K562 (cell line): Measurements from ENCODE around the gene CMTM1. TPM values are rescaled to one million over a fixed set of nuclear protein-coding genes. Genes with fewer than 3 reads are reported as not detected.

Experiments
- ATAC-seq: fragments of 200-7000 bp; cut with Tn5 transposase; 3 replicates; pipeline ENCODE4 v1.9.1; 2020; ENCODE audit warnings: moderate library complexity
- BruUV-seq: library from RNA; stranded (reverse); fragments of 400-500 nt; replicated peaks from 2 replicates; lab custom pipeline; 2021; lab: Mats Ljungman, UMichigan
- CTCF ChIA-PET: fragments of 300-600 bp; formaldehyde crosslinking; extraction: SDS; loops from one replicate; lab custom pipeline; 2021; ENCODE audit warnings: low intra/inter-chr PET ratio; lab: Yijun Ruan, JAX
- POLR2A ChIA-PET: fragments of 300-600, 350-650 bp; sonication (Branson Sonifier 250); formaldehyde crosslinking; extraction: SDS; loops from one replicate; lab custom pipeline; 2021; ENCODE audit warnings: antibody characterized with exemption, inconsistent platforms; lab: Yijun Ruan, JAX
- DNase-seq, 4 experiments: peaks; one replicate each; pipeline versions ENCODE4 v3.0.0 to v3.0.0-alpha.2; 2011 to 2018; ENCODE audit warnings: low spot score in 3 of 4, mixed read lengths in 3 of 4; ENCODE audit errors: extremely low read depth in 1 of 4
- FAIRE-seq: peaks from 2 replicates; lab custom pipeline; 2011; peaks lifted over from hg19 to GRCh38; lab: Jason Lieb, UNC
- H2AFZ ChIP-seq: 2 replicates; pipeline ENCODE4 v1.6.0; 2011; ENCODE audit warnings: low read depth, low read length, control low read depth, inconsistent platforms
- H3K27ac ChIP-seq: fragments of 200-600 bp; 3 replicates; pipeline ENCODE4 v1.8.0; 2011; ENCODE audit warnings: low read depth, mild to moderate bottlenecking, control low read depth, inconsistent platforms, low read length, moderate library complexity, mixed read lengths; ENCODE audit errors: extremely low read depth
- H3K27me3 ChIP-seq, 2 experiments: fragments of 300-600 bp in 1 of 2; 2 replicates in 1 of 2; 3 replicates in 1 of 2; pipeline versions ENCODE4 v1.6.0 to v1.8.0; 2011; ENCODE audit warnings: inconsistent platforms in 2 of 2, low read length in 2 of 2, mild to moderate bottlenecking in 1 of 2, mixed read lengths in 1 of 2, moderate library complexity in 1 of 2; ENCODE audit not compliant: control insufficient read depth in 2 of 2, insufficient read depth in 2 of 2
- H3K36me3 ChIP-seq: fragments of 300-600 bp; 3 replicates; pipeline ENCODE4 v1.8.0; 2011; ENCODE audit warnings: mild to moderate bottlenecking, low read length, inconsistent platforms; ENCODE audit not compliant: control insufficient read depth, insufficient read depth
- H3K4me1 ChIP-seq, 2 experiments: fragments of 200-600 bp in 1 of 2; replicated peaks in 1 of 2; 2 replicates in 1 of 2; 3 replicates in 1 of 2; pipeline versions ENCODE4 v1.5.1 to v1.8.0; 2011; ENCODE audit warnings: inconsistent platforms in 2 of 2, low read length in 2 of 2, mild to moderate bottlenecking in 1 of 2, mixed read lengths in 1 of 2, moderate library complexity in 1 of 2; ENCODE audit not compliant: control insufficient read depth in 2 of 2, insufficient read depth in 2 of 2
- H3K4me2 ChIP-seq: 2 replicates; pipeline ENCODE4 v1.6.1; 2011; ENCODE audit warnings: low read length, control low read depth, inconsistent platforms, mixed read lengths; ENCODE audit not compliant: insufficient read depth
- H3K4me3 ChIP-seq: fragments of 200-600 bp; sonication (generic), shearing (Covaris generic); 2 replicates; pipeline ENCODE4 v1.5.1; 2016; ENCODE audit warnings: control low read depth, inconsistent platforms
- H3K79me2 ChIP-seq: fragments of 200-600 bp; 3 replicates; pipeline ENCODE4 v1.8.0; 2011; ENCODE audit warnings: low read length, inconsistent platforms; ENCODE audit not compliant: control insufficient read depth, insufficient read depth
- H3K9ac ChIP-seq, 2 experiments: 2 replicates each; pipeline versions ENCODE4 v1.6.0 to v1.6.1; 2011; ENCODE audit warnings: low read depth in 2 of 2, low read length in 2 of 2, control low read depth in 1 of 2, inconsistent platforms in 1 of 2, mild to moderate bottlenecking in 1 of 2, mixed read lengths in 1 of 2; ENCODE audit not compliant: insufficient read depth in 1 of 2
- H3K9me1 ChIP-seq: one replicate; pipeline ENCODE4 v1.6.0; 2011; ENCODE audit warnings: inconsistent platforms, mild to moderate bottlenecking, low read length, moderate library complexity; ENCODE audit not compliant: control insufficient read depth, insufficient read depth
- H3K9me3 ChIP-seq: replicated peaks from 2 replicates; pipeline ENCODE4 v1.5.1; 2011; ENCODE audit warnings: low read depth, low read length, inconsistent platforms; ENCODE audit not compliant: control insufficient read depth, insufficient read depth
- H4K20me1 ChIP-seq: replicated peaks from 2 replicates; pipeline ENCODE4 v1.6.1; 2011; ENCODE audit warnings: low read length, inconsistent platforms, mixed read lengths; ENCODE audit not compliant: control insufficient read depth, insufficient read depth
- CXXC5 ChIP-seq: fragments of 250-450 bp; sonication (Bioruptor Pico); IDR thresholded peaks from 2 replicates; pipeline ENCODE4 v1.8.0; 2022; ENCODE audit warnings: inconsistent platforms, mild to moderate bottlenecking, moderate library complexity
- ELF1 ChIP-seq: fragments of 200-800 bp; sonication (Bioruptor generic); IDR thresholded peaks from 2 replicates; pipeline ENCODE4 v1.6.1; 2016; ENCODE audit warnings: missing genetic modification characterization, missing compliant biosample characterization
- ETV5 ChIP-seq: sonication (generic); formaldehyde crosslinking; IDR thresholded peaks from 2 replicates; pipeline ENCODE4 v1.4.0; 2020; ENCODE audit warnings: low read depth, mild to moderate bottlenecking, missing genetic modification reagents
- GTF2F1 ChIP-seq: IDR thresholded peaks from 2 replicates; pipeline ENCODE4 v1.6.1; 2011; ENCODE audit warnings: low read depth, low read length, improper control_type of control experiment
- JUND ChIP-seq, 2 experiments: IDR thresholded peaks; 2 replicates in 1 of 2; 3 replicates in 1 of 2; pipeline ENCODE4 v1.6.1; 2011; ENCODE audit warnings: borderline replicate concordance in 2 of 2, low read depth in 2 of 2, low read length in 2 of 2, improper control_type of control experiment in 1 of 2, missing biosample characterization in 1 of 2, missing genetic modification characterization in 1 of 2, missing genetic modification reagents in 1 of 2
- MAFG ChIP-seq: fragments of 450-650 bp; conservative IDR thresholded peaks from 2 replicates; pipeline ENCODE4 v1.6.1; 2016; ENCODE audit warnings: missing genetic modification characterization, missing compliant biosample characterization
- MAX ChIP-seq: sonication (generic); formaldehyde crosslinking; IDR thresholded peaks from 2 replicates; pipeline ENCODE4 v1.9.0; 2022; ENCODE audit warnings: mild to moderate bottlenecking, missing genetic modification reagents
- NBN ChIP-seq: fragments of 450-650 bp; IDR thresholded peaks from 2 replicates; pipeline ENCODE4 v1.6.1; 2016; ENCODE audit warnings: low read depth, mild to moderate bottlenecking
- RCOR1 ChIP-seq, 2 experiments: IDR thresholded peaks; 2 replicates each; pipeline ENCODE4 v1.6.1; 2012; ENCODE audit warnings: low read depth in 2 of 2, low read length in 2 of 2, borderline replicate concordance in 1 of 2, improper control_type of control experiment in 1 of 2
- RFX1 ChIP-seq: fragments of 450-650 bp; IDR thresholded peaks from 2 replicates; pipeline ENCODE4 v1.6.1; 2016; ENCODE audit warnings: mild to moderate bottlenecking, moderate library complexity
- SPI1 ChIP-seq: IDR thresholded peaks from 2 replicates; pipeline ENCODE4 v1.6.1; 2011; ENCODE audit warnings: low read depth, low read length, control low read depth, borderline replicate concordance
- TEAD1 ChIP-seq, 2 experiments: fragments of 450-650 bp in 1 of 2; sonication (generic) in 1 of 2; formaldehyde crosslinking; IDR thresholded peaks; 2 replicates each; pipeline versions ENCODE4 v1.4.0 to v1.8.0; 2020 to 2022; ENCODE audit warnings: mild to moderate bottlenecking in 2 of 2, missing genetic modification reagents in 1 of 2
- ZNF282 ChIP-seq: sonication (generic); formaldehyde crosslinking; IDR thresholded peaks from 2 replicates; pipeline ENCODE4 v1.8.1; 2023; ENCODE audit warnings: missing genetic modification reagents
- WGBS: fragments of 100-300 bp; shearing (Covaris generic); methylation state at CpG from one replicate; pipeline ENCODE4 v1.1.6; 2016; ENCODE audit warnings: low coverage, mixed read lengths; ENCODE audit not compliant: insufficient coverage; ENCODE audit errors: missing lambda C conversion rate; 5-methylcytosine and 5-hydroxymethylcytosine counted together
- in situ Hi-C: fragments of 300-500 bp; cut with MboI; formaldehyde crosslinking; loops from 4 replicates; pipeline ENCODE4 v1.15.0; 2018; ENCODE audit warnings: inconsistent platforms, mixed read lengths
- intact Hi-C: fragments of 100-400 bp; cut with micrococcal nuclease; formaldehyde crosslinking; loops from 2 replicates; pipeline ENCODE4 v1.14.2; 2022
- polyA plus RNA-seq, 8 experiments: library from polyadenylated mRNA; depleted of rRNA in 4 of 8; stranded (reverse) in 5 of 8; unstranded in 3 of 8; fragments of >200 nt; fragmentation: Nextera tagmentation in 2 of 8; fragmentation: Illumina TruSeq in 1 of 8; extraction: Ambion mirVana in 2 of 8; extraction: Trizol in 1 of 8; gene quantifications; 2 replicates each; pipeline versions ENCODE4 v1.2.1 to v1.2.3, GENCODE V29; 2011 to 2014; ENCODE audit warnings: inconsistent platforms in 1 of 8, missing spikeins in 1 of 8
- total RNA-seq, 7 experiments: library from RNA; depleted of rRNA in 6 of 7; stranded (reverse); fragments of >200 nt in 6 of 7; fragmentation: Illumina TruSeq in 2 of 7; extraction: Trizol in 2 of 7; gene quantifications; 2 replicates each; pipeline versions ENCODE4 v1.2.1 to v1.2.3, GENCODE V29; 2011 to 2021; ENCODE audit warnings: low replicate concordance in 1 of 7

Gene CMTM1
- total and polyA plus RNA-seq, 9 of the 15 experiments (the other 6 are each of a cell fraction or from before 2014, with no cell fraction given), result 0.25 to 2.6 (median 1.1) TPM; not detected in 2

GRCh38 chr16:66608241-66609138, 42.3 kb downstream of the CMTM1 start:
- FAIRE-seq, result peak; percentile 94
- peak overlapping the region; percentile 33 for H3K27ac ChIP-seq
- WGBS, result 23% methylated on average over 17 of the region's 17 CpGs
- no TSS peak for BruUV-seq
- H2AFZ ChIP-seq, result peak overlapping the region; percentile 54
- H3K9ac ChIP-seq, result peak overlapping the region; percentile 2 to 11; a peak in 3 of 4 replicates
- CTCF ChIA-PET, result interaction anchor here (0.7 to 2.4 kb wide), 6 partner anchors 44 to 320 kb away, joined by 3 to 9 read pairs (median 3); partner anchors contain the start of gene DYNC1LI2
- POLR2A ChIA-PET, result interaction anchor here (0.6 to 2.9 kb wide), 9 partner anchors 8 to 452 kb away, joined by 3 to 31 read pairs (median 3); no protein-coding TSS in a partner anchor
- no peaks in the 10 kb centered on the region for H3K9me3 ChIP-seq
- peaks cover 17% of the 10 kb centered on the region for H3K79me2 ChIP-seq
- no peaks in the 10 kb centered on the region for H3K9me1 ChIP-seq
- DNase-seq, result peak; percentile 83 to 91 (median 87)
- intact Hi-C loops (loop anchor here (1.0 to 5.0 kb wide), 5 partner anchors 42 to 260 kb away; no protein-coding TSS in a partner anchor), in situ Hi-C loops (loop anchor here (5.0 kb wide), 1 partner anchor 259 kb away; no protein-coding TSS in a partner anchor)
- peaks cover 24 to 51% of the 10 kb centered on the region in 2 experiments for H3K4me1 ChIP-seq
- peak; percentile 74 for ATAC-seq
- H3K4me3 ChIP-seq, result no peak overlapping the region
- H3K4me2 ChIP-seq, result no peak overlapping the region
- H3K36me3 ChIP-seq, result peaks cover 62% of the 10 kb centered on the region; the same call in 2 of the 3 replicates
- no peaks in the 10 kb centered on the region for H3K27me3 ChIP-seq
- H4K20me1 ChIP-seq, result peaks cover 4% of the 10 kb centered on the region; the same call in 1 of the 2 replicates
- TF ChIP-seq MAX (CRISPR knock-in tag) (peak; percentile 88), GTF2F1 (no peak), ELF1 (tag) (no peak), ZNF282 (CRISPR knock-in tag) (no peak), MAFG (tag) (no peak), ETV5 (CRISPR knock-in tag) (0 out of 2 replicates have a peak, but pooled peaks have one; percentile 12), TEAD1 (CRISPR knock-in tag; IDR thresholded peaks at IDR 0.05) (peak; percentile 83 to 98), SPI1 (no peak; the same call in 1 of the 2 replicates), JUND (IDR thresholded peaks at IDR 0.05; ENCODE audit: borderline replicate concordance, low read depth, low read length) (peak; percentile 38; the same call in 1 of the 2 replicates), JUND (tag; IDR thresholded peaks at IDR 0.05; ENCODE audit: borderline replicate concordance, low read depth, low read length) (peak; percentile 25; the same call in 1 of the 3 replicates), RCOR1 (IDR thresholded peaks at IDR 0.05; ENCODE audit: borderline replicate concordance in 1 of 2, low read depth in 2 of 2, low read length in 2 of 2) (peak in 1 of 2 experiments; percentile 24; a peak in 1 of 4 replicates), RFX1 (no peak), NBN (no peak), CXXC5 (peak; percentile 42)
